Fibroblast of pulmonary artery (primary cell): ENCODE measurements around the gene SLCO3A1.

ENCODE experiments used
- DNase-seq: peaks from one replicate; pipeline ENCODE4 v3.0.0-alpha.2; 2010; ENCODE audit warnings: low read depth
- H3K4me3 ChIP-seq: replicated peaks from 2 replicates; pipeline ENCODE4 v1.5.1; 2011; ENCODE audit warnings: low read depth, mild to moderate bottlenecking, control low read depth, low read length, moderate library complexity
- CTCF ChIP-seq: IDR thresholded peaks from 2 replicates; pipeline ENCODE4 v1.5.1; 2011; ENCODE audit warnings: mild to moderate bottlenecking, control low read depth, low read length, inconsistent platforms; ENCODE audit errors: missing control alignments

SLCO3A1 gene

GRCh38 chr15:91833056-91833455, 20.5 kb upstream of the SLCO3A1 start:
- H3K4me3 ChIP-seq, result no peak overlapping the region
- no peak for DNase-seq
- no peak for TF ChIP-seq CTCF

DNA sequence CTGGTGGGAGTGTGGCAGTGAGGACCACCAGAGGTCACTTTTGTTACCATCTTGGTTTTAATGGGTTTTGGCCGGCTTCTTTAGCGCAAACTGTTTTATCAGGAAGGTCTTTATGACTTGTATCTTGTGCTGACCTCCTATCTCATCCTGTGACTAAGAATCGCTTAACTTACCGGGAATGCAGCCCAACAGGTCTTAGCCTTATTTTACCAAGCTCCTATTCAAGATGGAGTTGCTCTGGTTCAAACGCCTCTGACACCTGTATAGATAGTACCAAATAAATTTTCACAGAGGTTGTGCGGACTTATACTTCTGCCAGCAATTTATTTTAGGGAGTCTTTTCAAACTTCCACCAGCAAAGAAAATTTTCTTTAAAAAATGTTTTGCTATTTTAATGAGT, 13.6 kb upstream of the SLCO3A1 start:
- no peak for DNase-seq
- TF ChIP-seq CTCF, result no peak
- H3K4me3 ChIP-seq, result no peak overlapping the region

DNA sequence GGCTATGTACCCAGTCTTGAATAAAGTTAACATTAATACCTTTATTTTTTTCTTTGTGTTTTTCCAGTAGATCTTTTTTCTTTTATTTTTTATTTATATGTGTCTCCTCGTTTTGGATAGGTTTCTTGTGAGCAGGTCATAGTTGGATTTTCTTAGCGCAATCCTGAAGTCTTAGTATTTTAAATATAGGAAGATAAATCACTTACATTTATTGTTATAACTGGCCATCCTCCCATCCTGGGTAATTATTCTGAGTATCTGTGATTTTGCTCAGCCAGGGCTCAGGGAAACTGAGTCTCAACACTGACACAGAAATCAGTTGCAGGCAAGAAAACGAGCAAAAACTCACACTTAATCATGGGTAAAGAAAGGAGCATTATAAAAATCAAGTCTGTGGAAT, 11.6 kb upstream of the SLCO3A1 start:
- TF ChIP-seq CTCF, result no peak
- H3K4me3 ChIP-seq, result no peak overlapping the region
- DNase-seq, result no peak

DNA sequence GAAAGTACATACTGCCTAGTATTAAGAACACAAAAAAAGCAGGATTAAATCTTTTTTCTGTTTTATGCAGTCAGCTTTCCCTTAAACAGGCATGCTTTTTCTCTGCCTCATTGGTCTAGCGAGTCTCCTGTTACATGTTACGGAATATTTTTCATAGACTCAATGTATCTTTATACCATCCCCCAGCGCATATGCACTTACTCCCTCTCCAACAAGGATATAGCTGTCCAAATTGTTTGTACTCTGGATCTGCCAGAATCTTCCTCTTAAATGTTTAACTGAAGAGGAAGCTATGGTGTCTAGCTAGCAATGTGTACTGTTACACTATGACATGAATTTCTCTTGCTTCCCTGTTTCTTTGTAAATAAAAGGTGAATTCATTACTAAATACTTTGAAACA, 9.2 kb upstream of the SLCO3A1 start:
- DNase-seq, result no peak
- no peak for TF ChIP-seq CTCF

GRCh38 chr15:91844928-91845327, 8.6 kb upstream of the SLCO3A1 start:
- TF ChIP-seq CTCF, result no peak
- no peak overlapping the region for H3K4me3 ChIP-seq
- DNase-seq, result no peak

More for the DNA sequence above, 9.2 kb upstream of the SLCO3A1 start:
- no peak overlapping the region for H3K4me3 ChIP-seq

DNA sequence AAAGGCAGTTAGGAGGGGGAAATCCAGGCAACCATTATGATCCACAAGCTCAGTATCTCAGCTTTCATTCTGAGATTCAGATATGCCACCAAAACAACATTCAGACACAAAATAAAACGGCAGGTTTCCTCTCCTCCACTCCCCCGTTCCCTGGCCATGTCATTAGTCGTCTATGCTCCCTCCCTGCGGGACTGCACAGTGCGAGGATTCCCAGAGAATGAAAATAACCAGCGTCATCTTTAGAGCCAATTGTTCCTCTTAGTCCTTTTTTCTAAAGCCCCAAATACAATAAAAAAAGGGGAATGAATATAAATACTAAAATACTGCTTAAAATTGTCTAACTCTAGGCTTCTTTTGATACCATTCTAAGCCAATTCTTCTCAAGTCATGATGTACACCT, 7.8 kb upstream of the SLCO3A1 start:
- H3K4me3 ChIP-seq, result no peak overlapping the region
- no peak for DNase-seq
- TF ChIP-seq CTCF, result no peak

GRCh38 chr15:91849180-91849579, 4.3 kb upstream of the SLCO3A1 start:
- no peak for TF ChIP-seq CTCF
- no peak for DNase-seq
- no peak overlapping the region for H3K4me3 ChIP-seq
